ENCODE measurements around the gene NENF. TPM values are rescaled to one million over a fixed set of nuclear protein-coding genes. Genes with fewer than 3 reads are reported as not detected.

NENF gene
- total RNA-seq, 1 donor from 2014 or later, result 27.0 TPM

GRCh38 chr1:212430416-212430815 lies 2.3 kb upstream of the NENF start:
- intact Hi-C loops (cut with micrococcal nuclease), result loop anchor here (5.0 to 10.0 kb wide), 3 partner anchors 127 to 596 kb away; partner anchors contain the start of genes ATF3 and LPGAT1

GRCh38 chr1:212430955-212431394 lies 1.7 kb upstream of the NENF start:
- intact Hi-C loops (cut with micrococcal nuclease), result loop anchor here (5.0 to 10.0 kb wide), 3 partner anchors 126 to 596 kb away; partner anchors contain the start of genes ATF3 and LPGAT1

- intact Hi-C loops (cut with micrococcal nuclease), result loop anchor here (1.0 to 10.0 kb wide), 5 partner anchors 17 to 597 kb away; partner anchors contain the start of genes ATF3, LPGAT1, PACC1 and PPP2R5A
Measured at GRCh38 chr1:212431644-212432043, 1.1 kb upstream of the NENF start.

DNA sequence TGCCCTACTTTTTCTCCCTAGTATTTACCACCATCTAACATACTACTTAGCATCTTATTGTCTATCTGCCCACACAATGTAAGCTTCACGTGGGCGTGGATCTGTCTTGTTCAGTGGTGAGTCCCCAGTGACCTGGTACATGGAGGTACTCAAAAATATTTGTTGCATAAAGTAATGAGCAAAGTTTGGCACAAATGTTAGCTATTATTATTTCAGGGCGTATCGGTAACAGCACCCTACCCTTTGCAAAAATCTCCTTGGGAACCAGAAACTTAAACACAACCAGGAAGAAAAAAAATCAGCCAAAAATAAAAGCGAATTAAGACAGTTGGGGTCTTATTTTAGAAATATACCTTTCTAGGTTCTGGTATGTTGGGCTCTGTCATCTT lies 454 bp upstream of the NENF start:
- intact Hi-C loops (cut with micrococcal nuclease), result loop anchor here (1.0 to 10.0 kb wide), 5 partner anchors 18 to 597 kb away; partner anchors contain the start of genes ATF3, LPGAT1, PACC1 and PPP2R5A

DNA sequence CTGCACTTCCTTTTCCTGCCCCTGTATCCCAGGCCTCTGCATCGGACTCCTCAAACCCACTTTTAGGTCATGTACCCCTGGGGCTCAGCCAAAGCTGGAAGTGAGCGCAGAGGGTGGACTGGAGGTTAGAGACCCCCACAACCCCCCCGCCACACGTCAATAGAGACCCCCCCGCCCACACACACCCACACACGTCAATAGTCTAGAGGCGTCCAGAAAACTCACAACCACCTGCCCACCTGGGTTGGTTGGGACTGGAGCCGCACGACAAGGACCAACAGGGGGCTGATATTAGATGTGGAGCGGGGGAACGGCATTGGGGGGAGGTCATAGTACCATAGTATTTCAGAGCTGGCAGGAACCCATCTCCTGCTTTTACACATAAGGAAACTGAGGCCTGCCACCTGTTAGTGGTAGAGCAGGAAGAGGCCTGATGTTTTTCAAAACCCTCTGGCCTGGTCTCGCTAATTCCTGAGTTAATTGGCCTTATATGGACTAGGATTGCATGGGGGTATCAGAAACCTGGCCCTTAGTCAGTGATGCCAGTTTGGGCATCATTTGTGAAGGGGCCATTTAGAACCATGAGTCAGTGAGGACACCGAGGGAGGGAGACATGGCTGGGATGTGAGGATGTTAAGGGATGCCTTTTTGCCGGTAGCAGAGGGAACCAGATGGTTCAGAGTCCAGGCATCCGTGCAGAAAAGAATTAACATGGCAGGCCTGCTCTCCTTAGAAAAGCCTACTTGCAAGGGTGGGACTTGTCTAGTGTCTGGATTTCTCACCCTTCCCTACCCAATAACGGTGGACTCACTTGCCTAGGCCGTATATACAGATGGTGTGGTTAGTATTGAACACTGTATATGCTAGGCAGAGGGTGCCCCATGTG lies 1.1 kb downstream of the NENF start:
- intact Hi-C loops (cut with micrococcal nuclease), result loop anchor here (2.0 to 10.0 kb wide), 4 partner anchors 123 to 599 kb away; partner anchors contain the start of genes ATF3, LPGAT1 and PPP2R5A

GRCh38 chr1:212434992-212435391 lies 2.3 kb downstream of the NENF start:
- intact Hi-C loops (cut with micrococcal nuclease), result loop anchor here (5.0 to 10.0 kb wide), 3 partner anchors 122 to 600 kb away; partner anchors contain the start of genes ATF3 and LPGAT1

DNA sequence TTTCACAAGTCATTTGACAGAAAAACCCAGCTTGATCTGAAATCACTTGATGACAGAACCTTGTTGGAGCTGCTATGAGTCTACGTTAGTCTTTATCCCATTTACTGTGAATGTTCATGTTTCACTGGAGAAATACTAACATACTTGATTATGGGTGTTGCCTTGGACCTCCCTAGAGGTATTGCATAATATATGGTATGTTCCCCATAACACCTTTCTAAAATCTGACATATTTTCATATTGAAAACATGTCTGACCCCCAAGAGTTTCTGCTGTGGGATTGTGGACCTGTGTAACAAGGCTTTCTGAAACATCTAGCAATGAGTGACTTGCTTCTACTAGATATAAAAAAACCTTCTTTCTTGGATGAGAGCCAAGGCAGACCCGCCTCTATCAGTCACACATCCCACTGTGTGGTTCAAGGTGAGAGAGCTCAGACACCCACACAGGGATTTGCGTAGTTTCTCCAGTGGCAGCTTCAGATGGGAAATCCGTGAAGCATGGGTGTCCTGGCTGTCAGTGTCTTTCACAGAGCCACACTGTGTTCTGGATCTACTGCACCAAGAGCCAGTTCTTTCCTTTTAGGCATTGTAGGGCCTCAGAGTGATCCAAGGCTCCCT lies 4.6 kb downstream of the NENF start:
- intact Hi-C loops (cut with micrococcal nuclease), result loop anchor here (10.0 kb wide), 1 partner anchor 602 kb away; the partner anchor contains the start of gene LPGAT1

GRCh38 chr1:212438831-212439237 lies 6.1 kb downstream of the NENF start:
- intact Hi-C loops (cut with micrococcal nuclease), result loop anchor here (10.0 kb wide), 1 partner anchor 604 kb away; the partner anchor contains the start of gene LPGAT1

- intact Hi-C loops (cut with micrococcal nuclease), result no loop called here
Measured at GRCh38 chr1:212440419-212440818, 7.7 kb downstream of the NENF start.

GRCh38 chr1:212442408-212442807 lies 9.7 kb downstream of the NENF start:
- intact Hi-C loops (cut with micrococcal nuclease), result no loop called here

GRCh38 chr1:212446333-212446732 lies 13.6 kb downstream of the NENF start:
- intact Hi-C loops (cut with micrococcal nuclease), result no loop called here

DNA sequence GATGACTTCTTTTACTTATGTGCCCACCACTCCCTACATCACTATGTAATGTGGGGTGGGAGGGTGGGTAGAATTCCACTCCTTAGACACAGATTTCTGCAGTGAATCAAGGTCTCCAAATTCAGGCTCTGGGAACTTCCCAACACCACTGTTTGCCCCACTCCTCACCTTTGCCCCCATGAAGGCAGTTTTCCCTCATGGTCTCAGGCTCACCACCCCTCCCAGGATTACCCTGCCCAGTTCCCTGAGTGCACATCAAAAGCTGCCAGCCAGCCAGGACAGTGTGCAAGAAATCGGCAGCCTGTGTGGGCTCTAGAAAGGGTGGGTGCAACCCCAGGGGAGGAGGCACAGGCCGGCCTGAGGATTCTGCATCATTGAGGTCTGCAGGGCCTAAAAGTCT lies 14.8 kb downstream of the NENF start:
- intact Hi-C loops (cut with micrococcal nuclease), result no loop called here

DNA sequence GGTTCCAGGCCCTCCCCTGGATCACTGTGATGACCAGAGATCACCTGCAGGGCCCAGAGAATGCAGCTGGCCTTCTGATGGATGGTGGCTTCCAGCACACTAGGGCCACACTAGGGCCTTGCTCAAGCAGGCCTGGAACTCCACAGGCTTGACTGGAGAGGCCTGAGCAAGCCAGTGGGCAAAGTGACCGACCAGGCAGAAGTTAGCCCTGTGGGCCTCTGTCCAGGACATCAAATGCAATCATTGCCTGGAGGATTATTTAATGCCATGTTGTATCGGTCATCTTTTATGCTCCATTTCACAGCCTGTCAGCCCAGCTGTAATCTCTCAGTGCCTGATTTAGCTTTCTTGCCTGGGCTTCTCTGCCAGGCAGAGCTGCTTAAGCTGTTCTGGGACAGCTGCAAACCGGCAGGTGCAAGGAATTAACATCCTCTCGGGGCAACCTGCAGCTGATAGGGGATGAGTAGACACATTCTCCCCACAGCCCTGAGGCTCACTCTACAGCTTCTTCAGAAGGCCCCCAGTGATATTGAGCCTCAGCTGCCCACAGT lies 17.7 kb downstream of the NENF start:
- intact Hi-C loops (cut with micrococcal nuclease), result loop anchor here (10.0 kb wide), 1 partner anchor 416 kb away; the partner anchor contains the start of genes DTL and INTS7

GRCh38 chr1:212451416-212452322 lies 18.9 kb downstream of the NENF start:
- intact Hi-C loops (cut with micrococcal nuclease), result loop anchor here (10.0 kb wide), 1 partner anchor 417 kb away; the partner anchor contains the start of genes DTL and INTS7

- intact Hi-C loops (cut with micrococcal nuclease), result loop anchor here (10.0 kb wide), 1 partner anchor 418 kb away; the partner anchor contains the start of genes DTL and INTS7
Measured at GRCh38 chr1:212452323-212453155, 19.8 kb downstream of the NENF start.

DNA sequence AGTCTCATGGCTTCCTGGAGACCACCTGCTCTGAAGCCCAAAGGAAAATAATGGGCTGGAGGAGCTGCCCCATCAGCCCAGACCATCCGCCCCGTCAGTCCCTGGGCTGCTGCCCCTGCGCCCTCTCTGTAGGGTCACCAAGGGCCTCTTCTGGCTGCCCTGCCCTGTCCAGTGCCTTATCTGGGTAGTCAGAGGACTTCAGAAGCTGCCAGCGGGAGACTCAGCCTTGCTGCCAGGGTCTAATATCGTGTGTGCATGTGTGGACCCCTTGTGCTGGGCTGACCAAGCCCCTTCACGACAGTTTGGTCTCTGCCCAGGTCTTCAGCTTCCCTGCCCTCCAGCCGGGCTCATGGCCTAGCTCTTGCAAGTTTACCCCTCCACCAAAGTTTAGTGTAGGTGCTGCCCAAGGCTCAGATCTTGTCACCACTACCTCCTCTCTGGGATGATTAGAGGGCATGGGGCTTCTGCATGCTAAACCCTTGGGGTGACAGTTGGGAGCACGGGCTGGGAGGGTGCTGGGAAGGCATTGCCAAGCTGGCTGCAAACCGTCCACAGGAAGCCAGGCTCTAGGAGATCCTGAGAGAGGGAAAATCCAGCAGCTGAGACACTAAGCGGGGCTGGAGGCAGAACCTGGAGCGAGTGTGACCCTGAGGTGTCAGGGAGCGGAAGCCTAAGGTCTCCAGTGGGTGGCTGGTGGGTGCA lies 20.6 kb downstream of the NENF start:
- intact Hi-C loops (cut with micrococcal nuclease), result loop anchor here (10.0 kb wide), 1 partner anchor 419 kb away; the partner anchor contains the start of genes DTL and INTS7

DNA sequence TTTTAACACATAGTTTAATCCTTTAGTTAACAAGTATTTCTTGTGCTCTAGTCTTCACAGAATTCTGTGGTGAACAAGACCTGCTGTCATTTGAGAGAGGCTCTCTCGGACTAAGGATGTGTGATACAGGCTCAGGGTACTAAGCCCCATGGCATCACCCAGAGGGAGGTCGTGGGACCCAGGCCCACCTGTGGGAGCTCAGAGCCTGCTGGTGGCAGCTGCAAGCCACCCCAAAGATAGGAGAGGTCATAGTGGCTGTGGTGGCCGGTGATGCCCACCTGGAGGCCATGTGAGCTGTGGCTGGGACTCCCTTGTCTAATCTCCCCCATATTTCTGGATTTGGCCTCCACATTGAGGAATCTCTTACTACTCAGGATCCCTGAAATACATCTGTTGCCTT lies 22.0 kb downstream of the NENF start:
- intact Hi-C loops (cut with micrococcal nuclease), result loop anchor here (5.0 to 10.0 kb wide), 5 partner anchors 87 to 757 kb away; partner anchors contain the start of genes DTL and INTS7

DNA sequence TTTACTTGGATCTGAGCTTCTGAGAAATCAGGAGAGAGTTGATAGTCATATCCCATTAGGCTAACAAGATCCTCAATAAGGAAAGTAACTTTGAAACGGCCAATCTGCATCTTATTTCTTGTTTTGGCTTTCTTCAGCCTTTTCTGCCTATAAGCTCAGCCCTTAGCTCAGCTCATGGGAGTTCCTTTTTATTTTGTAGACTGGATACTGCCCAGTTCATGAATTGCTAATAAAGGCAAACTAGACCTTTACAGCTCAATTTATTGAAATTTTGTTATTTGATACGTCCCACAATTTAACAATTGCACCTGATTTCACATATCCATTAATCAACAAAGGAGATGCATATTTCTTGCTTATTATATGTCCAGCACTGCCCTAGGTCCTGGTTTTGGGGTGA lies 22.7 kb downstream of the NENF start:
- intact Hi-C loops (cut with micrococcal nuclease), result loop anchor here (5.0 to 10.0 kb wide), 5 partner anchors 88 to 758 kb away; partner anchors contain the start of genes DTL and INTS7
